ENCODE measurements around the gene TUT4. TPM values are rescaled to one million over a fixed set of nuclear protein-coding genes. Genes with fewer than 3 reads are reported as not detected.
"Not testable (repeated sequence)": the region's sequence is repeated elsewhere in the genome, so short reads cannot be mapped to it uniquely, and the experiment has no call there.

TUT4 gene
- total and polyA plus RNA-seq, 2 donors (not counting 1 experiment from before 2014, with no cell fraction given) = 29.3 to 37.5 TPM

GRCh38 chr1:52582116-52582696 lies 29.3 kb upstream of the TUT4 start:
- TF ChIP-seq EZH2 (IDR thresholded peaks at IDR 0.05; ENCODE audit: low read length, missing control alignments) = no peak
- TF ChIP-seq, protein P1, sequence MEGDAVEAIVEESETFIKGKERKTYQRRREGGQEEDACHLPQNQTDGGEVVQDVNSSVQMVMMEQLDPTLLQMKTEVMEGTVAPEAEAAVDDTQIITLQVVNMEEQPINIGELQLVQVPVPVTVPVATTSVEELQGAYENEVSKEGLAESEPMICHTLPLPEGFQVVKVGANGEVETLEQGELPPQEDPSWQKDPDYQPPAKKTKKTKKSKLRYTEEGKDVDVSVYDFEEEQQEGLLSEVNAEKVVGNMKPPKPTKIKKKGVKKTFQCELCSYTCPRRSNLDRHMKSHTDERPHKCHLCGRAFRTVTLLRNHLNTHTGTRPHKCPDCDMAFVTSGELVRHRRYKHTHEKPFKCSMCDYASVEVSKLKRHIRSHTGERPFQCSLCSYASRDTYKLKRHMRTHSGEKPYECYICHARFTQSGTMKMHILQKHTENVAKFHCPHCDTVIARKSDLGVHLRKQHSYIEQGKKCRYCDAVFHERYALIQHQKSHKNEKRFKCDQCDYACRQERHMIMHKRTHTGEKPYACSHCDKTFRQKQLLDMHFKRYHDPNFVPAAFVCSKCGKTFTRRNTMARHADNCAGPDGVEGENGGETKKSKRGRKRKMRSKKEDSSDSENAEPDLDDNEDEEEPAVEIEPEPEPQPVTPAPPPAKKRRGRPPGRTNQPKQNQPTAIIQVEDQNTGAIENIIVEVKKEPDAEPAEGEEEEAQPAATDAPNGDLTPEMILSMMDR (conservative IDR thresholded peaks at IDR 0.05 in 1 of 2, IDR thresholded peaks at IDR 0.05 in 1 of 2; ENCODE audit: low read depth in 1 of 2, low read length in 2 of 2) = no peak
- no peak overlapping the region for H3K4me3 ChIP-seq (replicated peaks in 1 of 4; ENCODE audit: control extremely low read depth in 1 of 4, insufficient read depth in 1 of 4, low read depth in 3 of 4, low read length in 4 of 4)
- no peaks in the 10 kb centered on the region for H3K36me3 ChIP-seq (ENCODE audit: control insufficient read depth, insufficient read depth, low read length)
- H2AFZ ChIP-seq (ENCODE audit: low read length) = no peak overlapping the region
- no peak overlapping the region for H3K4me2 ChIP-seq (ENCODE audit: extremely low read depth, insufficient read depth, low read length)
- no peak for DNase-seq (ENCODE audit: low read depth in 2 of 2)
- H3K4me1 ChIP-seq (ENCODE audit: control insufficient read depth, extremely low read depth, insufficient read depth, low read length) = no peaks in the 10 kb centered on the region
- no peak overlapping the region for H3K9ac ChIP-seq (ENCODE audit: insufficient read depth, low read length)
- no peak overlapping the region for H3K27ac ChIP-seq (ENCODE audit: insufficient read depth, low read length)
- H4K20me1 ChIP-seq (ENCODE audit: control insufficient read depth, extremely low read depth, insufficient read depth, low read length) = no peaks in the 10 kb centered on the region
- H3K79me2 ChIP-seq (ENCODE audit: control insufficient read depth, insufficient read depth, low read length) = no peaks in the 10 kb centered on the region
- no peaks in the 10 kb centered on the region for H3K27me3 ChIP-seq (ENCODE audit: control insufficient read depth, insufficient read depth, low read length)
- H3K9me3 ChIP-seq (ENCODE audit: control insufficient read depth, insufficient read depth, low read depth, low read length) = no peaks in the 10 kb centered on the region

- Histone ChIP-seq H3K9me3 (ENCODE audit: control insufficient read depth, insufficient read depth, low read depth, low read length) (no peaks in the 10 kb centered on the region), H3K27ac (ENCODE audit: insufficient read depth, low read length) (no peak overlapping the region), H3K27me3 (ENCODE audit: control insufficient read depth, insufficient read depth, low read length) (no peaks in the 10 kb centered on the region)
Observed at GRCh38 chr1:52580283-52580682, 27.4 kb upstream of the TUT4 start.

DNA sequence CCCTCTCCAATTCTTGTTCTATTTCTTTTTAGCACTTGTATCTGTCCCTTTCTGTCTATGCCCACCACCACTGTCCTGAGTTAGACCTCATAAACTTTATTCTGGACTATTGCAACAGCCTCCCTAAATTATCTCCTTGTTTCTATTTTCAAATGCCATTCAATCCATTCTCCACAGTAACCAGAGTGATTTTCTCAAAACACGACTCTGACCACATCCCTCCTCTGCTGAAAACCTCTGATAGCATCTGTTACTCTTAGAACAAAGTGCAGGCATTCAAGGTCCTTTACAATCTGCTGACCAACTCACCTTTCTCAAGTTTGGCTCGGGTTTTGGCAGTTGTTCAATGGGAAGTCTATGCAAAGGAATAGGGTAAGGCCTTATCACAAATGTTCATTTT lies 26.5 kb upstream of the TUT4 start:
- peak in 1 of 2 donors; percentile 34 for DNase-seq (ENCODE audit: low read depth in 2 of 2)
- no peaks in the 10 kb centered on the region for H3K36me3 ChIP-seq (ENCODE audit: control insufficient read depth, insufficient read depth, low read length)
- H3K9me3 ChIP-seq (ENCODE audit: control insufficient read depth, insufficient read depth, low read depth, low read length) = no peaks in the 10 kb centered on the region
- no peaks in the 10 kb centered on the region for H4K20me1 ChIP-seq (ENCODE audit: control insufficient read depth, extremely low read depth, insufficient read depth, low read length)
- H3K4me1 ChIP-seq (ENCODE audit: control insufficient read depth, extremely low read depth, insufficient read depth, low read length) = peaks cover under 1% of the 10 kb centered on the region
- TF ChIP-seq, protein P1 (conservative IDR thresholded peaks at IDR 0.05 in 1 of 2, IDR thresholded peaks at IDR 0.05 in 1 of 2; ENCODE audit: low read depth in 1 of 2, low read length in 2 of 2) = no peak
- TF ChIP-seq EZH2 (IDR thresholded peaks at IDR 0.05; ENCODE audit: low read length, missing control alignments) = no peak
- H3K27me3 ChIP-seq (ENCODE audit: control insufficient read depth, insufficient read depth, low read length) = no peaks in the 10 kb centered on the region
- no peak overlapping the region for H2AFZ ChIP-seq (ENCODE audit: low read length)
- H3K4me2 ChIP-seq (ENCODE audit: extremely low read depth, insufficient read depth, low read length) = no peak overlapping the region
- no peak overlapping the region for H3K27ac ChIP-seq (ENCODE audit: insufficient read depth, low read length)
- no peaks in the 10 kb centered on the region for H3K79me2 ChIP-seq (ENCODE audit: control insufficient read depth, insufficient read depth, low read length)
- H3K9ac ChIP-seq (ENCODE audit: insufficient read depth, low read length) = no peak overlapping the region
- H3K4me3 ChIP-seq (replicated peaks in 1 of 4; ENCODE audit: control extremely low read depth in 1 of 4, insufficient read depth in 1 of 4, low read depth in 3 of 4, low read length in 4 of 4) = no peak overlapping the region

More at GRCh38 chr1:52580283-52580682, 27.4 kb upstream of the TUT4 start:
- H3K9ac ChIP-seq (ENCODE audit: insufficient read depth, low read length) = no peak overlapping the region
- no peaks in the 10 kb centered on the region for H3K79me2 ChIP-seq (ENCODE audit: control insufficient read depth, insufficient read depth, low read length)
- no peak overlapping the region for H3K4me3 ChIP-seq (replicated peaks in 1 of 4; ENCODE audit: control extremely low read depth in 1 of 4, insufficient read depth in 1 of 4, low read depth in 3 of 4, low read length in 4 of 4)
- no peak overlapping the region for H2AFZ ChIP-seq (ENCODE audit: low read length)
- no peaks in the 10 kb centered on the region for H3K4me1 ChIP-seq (ENCODE audit: control insufficient read depth, extremely low read depth, insufficient read depth, low read length)
- no peak for DNase-seq (ENCODE audit: low read depth in 2 of 2)
- H3K4me2 ChIP-seq (ENCODE audit: extremely low read depth, insufficient read depth, low read length) = no peak overlapping the region
- TF ChIP-seq, protein P1 (conservative IDR thresholded peaks at IDR 0.05 in 1 of 2, IDR thresholded peaks at IDR 0.05 in 1 of 2; ENCODE audit: low read depth in 1 of 2, low read length in 2 of 2) = no peak
- no peak for TF ChIP-seq EZH2 (IDR thresholded peaks at IDR 0.05; ENCODE audit: low read length, missing control alignments)
- H3K36me3 ChIP-seq (ENCODE audit: control insufficient read depth, insufficient read depth, low read length) = no peaks in the 10 kb centered on the region
- no peaks in the 10 kb centered on the region for H4K20me1 ChIP-seq (ENCODE audit: control insufficient read depth, extremely low read depth, insufficient read depth, low read length)

DNA sequence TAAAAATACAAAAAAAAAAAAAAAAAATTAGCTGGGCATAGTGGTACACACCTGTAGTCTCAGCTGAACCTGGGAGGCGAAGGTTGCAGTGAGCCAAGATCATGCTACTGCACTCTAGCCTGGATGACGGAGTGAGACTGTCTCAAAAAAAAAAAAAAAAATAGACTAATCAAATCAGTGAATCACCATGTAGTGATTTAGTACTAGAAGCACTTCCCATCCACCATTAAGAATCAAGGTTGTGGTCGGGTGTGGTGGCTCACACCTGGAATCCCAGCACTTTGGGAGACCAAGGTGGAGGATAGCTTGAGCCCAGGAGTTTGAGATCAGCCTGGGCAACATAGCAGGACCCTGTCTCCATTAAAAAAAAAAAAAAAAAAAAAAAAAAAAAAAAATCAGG lies 25.2 kb upstream of the TUT4 start:
- not testable (repeated sequence) for H3K4me1 ChIP-seq (ENCODE audit: control insufficient read depth, extremely low read depth, insufficient read depth, low read length); H3K9ac ChIP-seq (ENCODE audit: insufficient read depth, low read length); H3K4me3 ChIP-seq (replicated peaks in 1 of 4; ENCODE audit: control extremely low read depth in 1 of 4, insufficient read depth in 1 of 4, low read depth in 3 of 4, low read length in 4 of 4); H3K27me3 ChIP-seq (ENCODE audit: control insufficient read depth, insufficient read depth, low read length); H3K27ac ChIP-seq (ENCODE audit: insufficient read depth, low read length); H3K4me2 ChIP-seq (ENCODE audit: extremely low read depth, insufficient read depth, low read length); H3K79me2 ChIP-seq (ENCODE audit: control insufficient read depth, insufficient read depth, low read length); H3K9me3 ChIP-seq (ENCODE audit: control insufficient read depth, insufficient read depth, low read depth, low read length); H3K36me3 ChIP-seq (ENCODE audit: control insufficient read depth, insufficient read depth, low read length); H4K20me1 ChIP-seq (ENCODE audit: control insufficient read depth, extremely low read depth, insufficient read depth, low read length); H2AFZ ChIP-seq (ENCODE audit: low read length)
- peak in 1 of 2 donors; percentile 36 for DNase-seq (ENCODE audit: low read depth in 2 of 2)
